Activated naive CD4-positive, alpha-beta T cell (primary cell): ENCODE data around the gene HLF.

ENCODE experiments used
- DNase-seq, 4 experiments: peaks; one replicate each; lab custom pipeline; 2025; lab: John Stamatoyannopoulos, UW

The HLF gene

GRCh38 chr17:55275894-55276804, 11.4 kb downstream of the HLF start:
- no peak for DNase-seq

- DNase-seq: no peak
These were observed 13.6 kb downstream of the HLF start for GRCh38 chr17:55278173-55278961.

- no peak for DNase-seq
These were observed 14.4 kb downstream of the HLF start for GRCh38 chr17:55279203-55279602.

- no peak for DNase-seq
These were observed 15.0 kb downstream of the HLF start for GRCh38 chr17:55279788-55280187.

- DNase-seq: no peak
These were observed 15.5 kb downstream of the HLF start for GRCh38 chr17:55280212-55280611.

- no peak for DNase-seq
These were observed 17.1 kb downstream of the HLF start for GRCh38 chr17:55281649-55282378.

- DNase-seq: no peak
These were observed 17.6 kb downstream of the HLF start for GRCh38 chr17:55282379-55282702.

GRCh38 chr17:55282741-55283140, 18.0 kb downstream of the HLF start:
- DNase-seq: no peak

GRCh38 chr17:55283256-55283965, 18.7 kb downstream of the HLF start:
- DNase-seq: no peak

GRCh38 chr17:55284001-55284884, 19.5 kb downstream of the HLF start:
- DNase-seq: no peak

- DNase-seq: no peak
These were observed 20.2 kb downstream of the HLF start for GRCh38 chr17:55284944-55285339.

- DNase-seq: no peak
These were observed 20.9 kb downstream of the HLF start for GRCh38 chr17:55285340-55286301.

GRCh38 chr17:55286681-55287589, 22.2 kb downstream of the HLF start:
- no peak for DNase-seq

GRCh38 chr17:55288356-55289105, 23.8 kb downstream of the HLF start:
- no peak for DNase-seq

- no peak for DNase-seq
These were observed 24.3 kb downstream of the HLF start for GRCh38 chr17:55289106-55289446.

- DNase-seq: no peak
These were observed 25.2 kb downstream of the HLF start for GRCh38 chr17:55289978-55290377.

- DNase-seq: no peak
These were observed 25.8 kb downstream of the HLF start for GRCh38 chr17:55290492-55291113.

GRCh38 chr17:55291114-55291507, 26.4 kb downstream of the HLF start:
- DNase-seq: no peak
